Activated CD4-positive, alpha-beta T cell treated with anti-CD3 and anti-CD28 coated beads, Interleukin-2, Interleukin-4, amounts not matched to agents 100 ng/mL and 50 ng/mL, durations not matched to agents 16 hours and 8 hours (primary cell): Measurements from ENCODE around the gene AKAP13.

Source experiments
- DNase-seq: peaks from one replicate; pipeline ENCODE4 v3.0.0-alpha.2; 2020; ENCODE audit warnings: low spot score

Gene AKAP13

DNA sequence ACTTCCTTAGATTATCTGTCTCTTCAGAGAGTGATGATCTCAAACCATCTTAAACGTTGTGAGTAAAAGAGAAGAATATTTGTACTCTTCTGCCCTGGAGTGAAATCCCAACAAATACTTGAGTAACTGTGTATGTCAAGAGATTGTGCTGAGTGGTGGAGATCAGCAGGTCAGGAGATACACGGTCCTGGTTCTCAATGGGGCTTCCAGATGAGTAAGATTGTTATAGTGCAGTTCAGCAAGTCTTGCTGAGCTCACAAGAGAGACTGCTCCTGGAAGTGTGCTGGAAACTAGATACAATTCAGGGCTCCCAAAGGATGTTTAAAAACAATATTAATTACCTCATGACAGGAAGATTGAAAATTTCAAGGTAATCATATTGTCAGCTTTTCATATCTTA is 184.3 kb downstream of the AKAP13 start:
- no peak for DNase-seq

DNA sequence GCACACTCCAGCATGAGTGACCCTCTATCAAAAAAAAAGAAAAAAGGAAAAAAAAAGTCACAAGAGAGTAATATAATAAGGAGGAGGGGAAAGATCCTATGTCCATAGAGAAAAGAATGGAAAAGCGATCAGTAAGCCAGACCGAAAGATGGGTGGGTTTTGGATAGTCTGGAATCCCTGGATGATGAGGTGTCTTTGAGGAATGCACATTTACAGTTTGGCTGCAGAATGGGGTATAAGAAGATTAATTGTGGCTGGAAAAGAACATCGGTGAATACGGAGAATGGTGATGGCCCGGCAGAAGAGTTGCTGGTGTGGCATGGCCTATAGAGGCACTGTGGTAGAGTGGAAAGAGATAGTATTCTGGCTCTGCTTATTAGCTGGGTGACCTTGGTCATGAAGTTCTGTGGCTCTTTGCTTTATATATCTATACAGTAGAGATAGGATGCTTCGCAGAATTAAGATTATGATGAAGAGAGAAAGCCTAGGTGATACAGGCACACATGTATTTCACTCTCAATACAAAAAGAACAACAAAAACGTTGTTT is 187.9 kb downstream of the AKAP13 start:
- no peak for DNase-seq

DNA sequence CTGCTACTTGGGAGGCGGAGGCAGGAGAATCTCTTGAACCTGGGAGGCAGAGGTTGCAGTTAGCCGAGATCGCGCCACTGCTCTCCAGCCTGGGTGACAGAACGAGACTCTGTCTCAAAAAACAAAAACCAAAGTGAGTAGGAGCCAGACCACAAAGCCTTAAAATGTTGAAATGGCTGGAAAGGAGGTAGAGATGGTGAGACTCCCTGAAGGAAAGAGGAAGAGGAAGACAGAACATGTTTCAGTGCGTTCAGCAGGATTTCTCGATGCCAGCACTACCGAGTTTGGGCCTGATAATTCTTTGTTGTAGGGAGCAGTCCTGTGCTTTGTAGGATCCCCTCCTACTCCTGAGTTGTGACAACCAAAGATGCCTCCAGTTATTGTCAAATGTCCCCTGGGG is 189.9 kb downstream of the AKAP13 start:
- no peak for DNase-seq

DNA sequence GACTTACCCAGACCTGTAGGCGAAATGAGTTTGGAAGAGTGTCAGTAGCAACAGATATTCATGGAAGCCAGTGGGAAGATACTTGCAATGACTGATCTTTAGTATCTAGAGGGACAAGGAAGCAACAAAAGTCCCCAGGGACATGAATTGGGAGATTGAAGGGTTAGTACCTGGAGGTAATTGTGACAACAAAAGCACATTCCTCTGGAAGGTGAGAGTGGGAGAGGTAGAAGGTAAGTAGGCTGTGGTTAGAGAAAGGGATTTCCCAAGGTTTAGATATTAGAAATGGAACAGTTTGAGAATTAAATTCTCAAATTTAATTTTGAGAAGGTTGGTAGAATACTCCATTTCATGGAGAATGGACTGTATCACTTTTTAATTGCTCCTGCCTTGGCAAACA is 191.4 kb downstream of the AKAP13 start:
- no peak for DNase-seq

DNA sequence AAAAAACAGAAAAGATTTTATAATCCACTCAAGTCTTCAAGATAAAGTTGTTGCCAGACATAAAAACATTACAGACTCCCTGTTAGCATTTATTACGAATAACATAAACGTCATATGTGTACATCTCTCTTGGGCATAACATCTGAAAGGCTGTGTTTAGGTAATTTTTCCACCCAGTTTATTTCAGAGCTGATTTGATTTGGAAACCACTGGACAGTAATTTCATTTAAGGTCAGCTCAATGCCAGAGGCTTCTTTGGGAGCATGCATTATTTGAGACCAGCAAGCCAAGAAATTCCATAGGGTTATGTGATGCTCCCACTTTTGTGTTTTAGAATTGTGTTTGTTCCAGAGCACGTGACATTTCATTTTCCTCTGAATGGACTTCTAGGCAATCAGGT is 196.0 kb downstream of the AKAP13 start:
- no peak for DNase-seq

DNA sequence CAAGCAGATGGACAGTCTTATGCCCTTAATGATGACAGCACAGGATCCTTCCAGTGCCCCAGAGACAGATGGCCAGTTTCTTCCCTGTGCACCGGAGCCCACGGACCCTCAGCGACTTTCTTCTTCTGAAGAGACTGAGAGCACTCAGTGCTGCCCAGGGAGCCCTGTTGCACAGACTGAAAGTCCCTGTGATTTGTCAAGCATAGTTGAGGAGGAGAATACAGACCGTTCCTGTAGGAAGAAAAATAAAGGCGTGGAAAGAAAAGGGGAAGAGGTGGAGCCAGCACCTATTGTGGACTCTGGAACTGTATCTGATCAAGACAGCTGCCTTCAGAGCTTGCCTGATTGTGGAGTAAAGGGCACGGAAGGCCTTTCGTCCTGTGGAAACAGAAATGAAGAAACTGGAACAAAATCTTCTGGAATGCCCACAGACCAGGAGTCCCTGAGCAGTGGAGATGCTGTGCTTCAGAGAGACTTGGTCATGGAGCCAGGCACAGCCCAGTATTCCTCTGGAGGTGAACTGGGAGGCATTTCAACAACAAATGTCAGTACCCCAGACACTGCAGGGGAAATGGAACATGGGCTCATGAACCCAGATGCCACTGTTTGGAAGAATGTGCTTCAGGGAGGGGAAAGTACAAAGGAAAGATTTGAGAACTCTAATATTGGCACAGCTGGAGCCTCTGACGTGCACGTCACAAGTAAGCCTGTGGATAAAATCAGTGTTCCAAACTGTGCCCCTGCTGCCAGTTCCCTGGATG is 198.7 kb downstream of the AKAP13 start:
- no peak for DNase-seq

DNA sequence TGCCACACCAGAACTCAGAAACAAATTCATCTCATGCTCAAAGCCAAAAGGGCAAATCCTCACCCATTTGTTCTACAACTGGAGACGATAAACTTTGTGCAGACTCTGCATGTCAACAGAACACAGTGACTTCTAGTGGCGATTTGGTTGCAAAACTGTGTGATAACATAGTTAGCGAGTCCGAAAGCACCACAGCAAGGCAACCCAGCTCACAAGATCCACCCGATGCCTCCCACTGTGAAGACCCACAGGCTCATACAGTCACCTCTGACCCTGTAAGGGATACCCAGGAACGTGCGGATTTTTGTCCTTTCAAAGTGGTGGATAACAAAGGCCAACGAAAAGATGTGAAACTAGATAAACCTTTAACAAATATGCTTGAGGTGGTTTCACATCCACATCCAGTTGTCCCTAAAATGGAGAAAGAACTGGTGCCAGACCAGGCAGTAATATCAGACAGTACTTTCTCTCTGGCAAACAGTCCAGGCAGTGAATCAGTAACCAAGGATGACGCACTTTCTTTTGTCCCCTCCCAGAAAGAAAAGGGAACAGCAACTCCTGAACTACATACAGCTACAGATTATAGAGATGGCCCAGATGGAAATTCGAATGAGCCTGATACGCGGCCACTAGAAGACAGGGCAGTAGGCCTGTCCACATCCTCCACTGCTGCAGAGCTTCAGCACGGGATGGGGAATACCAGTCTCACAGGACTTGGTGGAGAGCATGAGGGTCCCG is 199.7 kb downstream of the AKAP13 start:
- no peak for DNase-seq

DNA sequence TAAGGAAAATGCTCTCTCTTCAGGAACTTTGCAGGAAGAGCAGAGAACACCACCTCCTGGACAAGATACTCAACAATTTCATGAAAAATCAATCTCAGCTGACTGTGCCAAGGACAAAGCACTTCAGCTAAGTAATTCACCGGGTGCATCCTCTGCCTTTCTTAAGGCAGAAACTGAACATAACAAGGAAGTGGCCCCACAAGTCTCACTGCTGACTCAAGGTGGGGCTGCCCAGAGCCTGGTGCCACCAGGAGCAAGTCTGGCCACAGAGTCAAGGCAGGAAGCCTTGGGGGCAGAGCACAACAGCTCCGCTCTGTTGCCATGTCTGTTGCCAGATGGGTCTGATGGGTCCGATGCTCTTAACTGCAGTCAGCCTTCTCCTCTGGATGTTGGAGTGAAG is 200.5 kb downstream of the AKAP13 start:
- peak; percentile 68 for DNase-seq

DNA sequence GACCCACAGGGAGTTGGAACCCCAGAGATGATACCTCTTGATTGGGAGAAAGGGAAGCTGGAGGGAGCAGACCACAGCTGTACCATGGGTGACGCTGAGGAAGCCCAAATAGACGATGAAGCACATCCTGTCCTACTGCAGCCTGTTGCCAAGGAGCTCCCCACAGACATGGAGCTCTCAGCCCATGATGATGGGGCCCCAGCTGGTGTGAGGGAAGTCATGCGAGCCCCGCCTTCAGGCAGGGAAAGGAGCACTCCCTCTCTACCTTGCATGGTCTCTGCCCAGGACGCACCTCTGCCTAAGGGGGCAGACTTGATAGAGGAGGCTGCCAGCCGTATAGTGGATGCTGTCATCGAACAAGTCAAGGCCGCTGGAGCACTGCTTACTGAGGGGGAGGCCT is 201.1 kb downstream of the AKAP13 start:
- DNase-seq: peak; percentile 44

DNA sequence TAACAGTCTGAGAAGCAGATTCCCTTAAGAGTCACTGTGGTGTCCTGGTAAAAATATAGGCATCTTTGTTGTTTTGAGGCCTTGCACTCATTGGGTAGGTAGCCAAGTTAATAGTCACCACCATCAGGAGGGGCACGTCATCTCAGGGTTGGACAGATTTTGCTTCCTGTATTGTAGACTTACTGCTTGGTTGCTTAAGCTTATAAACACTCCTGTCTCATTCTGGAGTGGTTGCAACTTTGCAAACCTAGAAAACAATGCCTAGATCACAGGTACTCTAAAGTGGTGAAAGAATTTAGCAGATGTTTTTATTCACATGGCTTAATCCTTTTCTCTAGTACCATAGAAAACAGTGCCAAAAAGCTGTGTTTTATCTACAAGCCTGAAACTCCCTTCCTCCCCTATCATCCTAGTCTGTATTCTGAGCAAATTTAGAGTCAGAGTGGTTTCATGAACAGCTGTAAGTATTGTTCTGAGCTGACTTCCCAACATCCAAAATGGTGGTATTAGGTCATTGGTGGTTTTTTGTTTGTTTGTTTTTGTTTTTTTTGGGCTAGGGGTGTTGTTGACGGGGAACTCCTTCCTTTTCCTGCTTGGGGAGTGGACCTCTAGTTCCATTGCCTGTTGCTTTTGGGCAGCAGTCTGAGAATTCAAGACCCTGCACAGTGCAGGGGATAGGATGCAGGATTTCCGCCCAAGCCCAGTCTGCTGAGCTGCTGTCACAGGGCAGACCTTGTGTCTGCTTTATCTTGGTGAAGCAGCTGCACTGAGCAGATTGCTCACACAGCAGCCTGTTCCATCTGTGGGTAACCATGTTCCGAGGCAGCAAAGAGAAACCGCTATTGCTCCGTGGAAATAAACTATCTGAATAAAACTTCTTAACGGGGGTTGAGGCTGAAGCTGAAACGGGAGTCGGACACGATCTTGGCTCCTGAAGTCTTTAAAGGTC is 202.0 kb downstream of the AKAP13 start:
- peak; percentile 75 for DNase-seq

DNA sequence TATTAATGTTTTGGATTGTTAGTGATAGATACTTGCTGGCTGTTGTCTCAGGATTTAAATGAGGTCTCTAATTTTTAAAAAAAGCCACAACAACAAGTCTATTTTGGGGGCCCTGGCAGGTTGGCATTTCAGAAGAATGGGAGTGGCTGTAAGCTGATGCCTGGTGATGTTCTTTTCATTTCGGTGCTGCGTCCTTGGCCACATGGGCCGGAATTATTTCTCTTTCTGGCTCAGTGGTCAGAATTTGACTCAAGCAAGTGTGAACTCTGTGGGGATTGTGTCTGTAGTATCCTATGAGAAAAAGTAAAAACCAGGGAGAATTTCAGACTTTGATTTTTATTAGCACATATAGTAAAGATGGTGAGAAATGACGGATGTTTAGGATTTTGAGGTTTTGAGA is 203.0 kb downstream of the AKAP13 start:
- DNase-seq: peak; percentile 28

DNA sequence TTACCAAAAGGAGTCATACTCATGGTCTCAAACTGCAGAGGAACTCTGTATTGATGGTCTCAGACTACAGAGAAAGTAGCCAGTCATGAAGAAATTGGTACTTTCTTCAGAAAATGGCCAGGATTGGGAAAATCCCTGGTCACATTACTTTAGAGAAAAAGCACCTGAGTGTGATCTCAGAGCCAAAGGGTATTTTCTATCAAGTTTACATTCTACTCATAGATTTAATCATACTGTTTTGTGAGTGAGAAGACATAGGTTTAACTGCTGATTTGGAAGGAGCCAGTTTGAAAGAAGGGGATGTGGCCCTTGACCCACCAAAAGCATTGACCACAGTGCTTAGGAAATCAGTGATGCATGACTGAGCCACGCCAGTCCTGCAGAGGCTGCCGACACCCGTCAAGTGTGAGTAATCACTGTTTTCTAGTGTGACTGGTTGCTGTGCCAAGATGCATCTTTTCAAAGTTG is 203.6 kb downstream of the AKAP13 start:
- peak; percentile 73 for DNase-seq

DNA sequence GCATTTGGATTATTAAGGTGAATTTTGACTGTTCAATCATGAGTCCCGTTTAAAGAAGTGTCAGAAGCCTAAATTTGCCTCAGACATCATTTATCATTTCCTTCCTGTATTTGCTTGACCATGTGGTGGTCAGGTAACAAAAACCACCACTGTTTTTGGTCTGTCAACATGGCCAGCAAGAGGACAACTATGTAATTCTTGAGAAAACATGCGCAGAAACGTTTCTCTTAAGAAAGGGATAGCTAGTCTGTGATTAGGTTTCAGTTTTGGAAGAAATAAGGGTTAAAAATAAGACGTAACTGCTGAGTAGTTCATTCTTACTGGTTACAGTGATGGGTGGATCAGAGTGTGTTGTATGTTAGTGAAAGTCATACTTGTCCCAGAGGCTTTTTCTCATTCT is 204.5 kb downstream of the AKAP13 start:
- peak; percentile 33 for DNase-seq

DNA sequence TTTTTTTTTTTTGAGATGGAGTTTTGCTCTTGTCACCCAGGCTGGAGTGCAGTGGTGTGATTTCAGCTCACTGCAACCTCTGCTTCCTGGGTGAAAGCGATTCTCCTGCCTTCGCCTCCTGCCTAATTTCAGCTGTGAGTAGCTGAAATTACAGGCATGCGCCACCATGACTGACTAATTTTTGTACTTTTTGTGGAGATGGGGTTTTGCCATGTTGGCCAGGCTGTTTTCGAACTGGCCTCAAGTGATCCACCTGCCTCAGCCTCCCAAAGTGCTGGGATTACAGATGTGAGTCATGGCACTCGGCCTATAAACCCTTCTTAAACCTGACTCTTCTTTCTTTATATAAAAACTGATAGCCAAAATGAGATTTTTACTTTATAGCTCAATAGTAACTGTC is 205.8 kb downstream of the AKAP13 start:
- DNase-seq: peak; percentile 83

DNA sequence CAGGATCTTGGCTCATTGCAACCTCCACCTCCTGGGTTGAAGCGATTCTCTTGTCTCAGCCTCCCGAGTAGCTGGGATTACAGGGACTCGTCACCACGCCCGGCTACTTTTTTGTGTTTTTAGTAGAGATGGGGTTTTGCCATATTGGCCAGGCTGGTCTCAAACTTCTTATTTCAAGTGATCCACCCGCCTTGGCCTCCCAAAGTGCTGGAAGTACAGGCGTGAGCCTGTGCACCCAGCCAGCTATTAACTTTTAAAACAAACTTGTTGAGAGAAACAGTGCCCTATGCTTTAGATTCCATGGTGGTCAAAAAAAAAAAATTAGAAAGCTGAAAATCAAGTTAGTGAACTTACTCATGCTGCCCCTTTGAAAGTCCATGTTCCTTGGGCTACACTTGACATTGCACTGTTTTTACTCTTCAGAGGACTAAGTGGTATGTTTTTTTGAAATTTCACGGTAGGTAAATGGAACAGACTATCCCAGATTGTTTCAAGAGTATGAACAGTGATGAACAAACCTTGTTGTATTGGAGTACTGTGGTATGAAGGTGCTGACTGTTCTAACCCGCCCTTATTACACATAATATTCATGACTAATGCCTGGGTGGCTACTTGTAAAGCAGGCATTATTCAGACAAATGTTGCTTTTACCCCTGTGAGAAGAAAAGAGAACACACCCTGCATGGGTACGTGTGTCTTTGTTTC is 207.5 kb downstream of the AKAP13 start:
- DNase-seq: no peak

DNA sequence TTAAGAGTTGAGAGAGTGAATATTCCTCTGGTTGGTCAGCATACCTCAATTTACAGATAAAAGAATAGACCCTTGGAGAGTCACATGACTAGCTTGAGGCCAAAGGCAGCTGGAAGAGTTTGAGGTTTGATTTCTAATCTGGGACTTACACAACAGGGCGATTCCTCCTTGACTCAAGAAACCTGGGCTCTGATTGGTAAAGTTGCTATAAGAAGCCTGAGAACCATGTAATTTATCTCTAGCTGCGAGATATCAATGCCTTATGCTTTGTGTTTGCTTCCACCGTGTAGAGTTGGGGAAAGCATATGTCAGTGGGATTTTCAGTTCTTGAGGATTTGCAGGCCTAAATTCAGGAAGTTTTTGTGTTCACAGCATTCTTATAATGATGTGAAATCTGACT is 208.3 kb downstream of the AKAP13 start:
- DNase-seq: no peak

DNA sequence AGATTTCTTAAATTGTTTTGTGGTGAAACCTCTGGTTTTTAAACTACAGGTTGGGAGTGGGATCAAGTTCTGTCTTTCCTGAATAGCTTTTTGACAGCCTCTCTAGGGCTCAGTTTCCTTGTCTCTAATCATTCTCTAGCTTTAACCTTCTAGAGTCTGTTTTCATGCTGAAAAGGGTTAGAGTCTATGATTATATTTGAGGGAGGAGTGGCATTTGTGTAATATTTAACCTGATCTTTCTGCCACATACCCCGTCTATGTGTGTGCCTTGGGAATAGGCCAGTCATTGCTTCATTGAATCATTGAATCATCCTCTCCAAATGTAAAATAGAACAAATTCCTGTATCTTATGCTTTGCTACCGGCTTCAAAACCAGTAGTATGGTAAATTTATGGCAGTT is 209.4 kb downstream of the AKAP13 start:
- DNase-seq: no peak

DNA sequence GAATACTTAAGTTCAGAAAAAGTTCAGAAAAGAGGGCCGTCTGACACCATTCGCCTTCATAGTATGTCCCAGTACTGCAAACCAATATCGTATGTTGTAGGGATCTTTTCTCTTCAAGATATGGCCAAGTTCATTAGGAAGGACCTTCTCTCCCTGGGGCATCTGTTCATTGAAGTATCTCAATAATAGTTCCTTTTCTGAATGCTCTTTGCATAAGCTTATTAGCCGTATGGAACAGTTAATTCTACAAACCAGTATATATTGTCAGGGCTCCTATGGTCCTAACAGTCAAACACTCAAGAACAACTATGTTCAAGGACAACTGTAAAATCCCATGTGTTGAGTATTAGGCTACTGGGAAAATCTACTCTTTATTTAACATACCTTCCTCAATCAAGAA is 211.2 kb downstream of the AKAP13 start:
- no peak for DNase-seq

DNA sequence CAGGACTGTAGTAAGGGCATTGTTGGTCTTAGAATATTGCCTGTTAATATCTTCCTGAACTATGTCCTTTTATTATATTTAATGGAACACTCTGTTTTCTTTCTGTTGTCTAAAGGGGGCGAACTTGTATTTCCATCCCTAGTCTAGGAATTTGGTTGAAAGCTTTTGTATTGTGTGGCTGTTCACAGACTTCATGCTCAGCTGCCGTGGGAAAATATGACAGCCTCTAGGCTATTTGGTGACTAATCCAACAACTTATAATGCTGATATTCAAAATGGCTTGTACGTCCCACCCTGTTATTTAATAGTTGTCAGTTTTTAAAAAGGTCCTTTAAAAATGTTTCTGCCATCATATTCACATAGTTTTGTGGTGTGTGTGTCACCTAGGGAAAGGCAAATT is 211.7 kb downstream of the AKAP13 start:
- no peak for DNase-seq

DNA sequence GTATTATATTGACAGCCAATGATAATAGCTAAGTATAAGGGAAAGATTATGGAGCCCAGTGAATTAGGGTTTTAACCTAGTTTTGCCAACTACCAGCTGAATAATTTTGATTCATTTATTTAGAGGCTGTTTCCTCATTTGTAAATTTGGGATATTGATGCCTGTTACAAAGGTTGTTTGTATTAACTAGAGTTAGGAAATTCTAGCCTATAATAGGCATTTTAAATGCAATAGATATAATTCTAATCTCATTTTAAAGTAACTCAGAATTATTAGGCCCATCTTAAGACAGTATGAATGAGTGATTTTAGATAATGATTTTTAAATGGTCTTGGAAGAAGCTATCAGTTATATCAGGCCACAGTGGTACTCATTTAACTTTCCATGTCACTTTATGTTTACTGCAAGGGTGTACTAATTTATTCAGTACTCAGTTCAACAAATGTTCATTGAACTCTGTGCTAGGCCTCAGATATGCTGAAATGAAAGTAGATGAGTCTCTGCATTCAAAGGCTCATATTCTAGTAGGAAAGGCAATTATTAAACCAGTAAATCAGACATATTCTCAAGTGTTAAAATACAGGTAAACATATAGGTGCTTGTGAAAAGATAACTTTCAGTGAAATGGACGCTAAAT is 213.5 kb downstream of the AKAP13 start:
- DNase-seq: no peak
